Measurements from ENCODE around the gene GIPC2. TPM values are rescaled to one million over a fixed set of nuclear protein-coding genes. Genes with fewer than 3 reads are reported as not detected.
A peak's percentile ranks its signal among the peaks of the same experiment; 100 is the strongest.

GIPC2 gene
- total and polyA plus RNA-seq, 2 of the 4 experiments (the other 2 are of a cell fraction), result 0.07 to 0.18 TPM

- Histone ChIP-seq H3K56ac (ENCODE audit: extremely low read depth, insufficient read depth, low read length) (no peak overlapping the region), H2BK20ac (ENCODE audit: low read depth, low read length) (no peak overlapping the region), H3K36me3 (ENCODE audit: control insufficient read depth, insufficient read depth, low read length) (no peaks in the 10 kb centered on the region), H3K4me3 (ENCODE audit: insufficient read depth, low read depth, low read length) (no peak overlapping the region), H3K27ac (ENCODE audit: insufficient read depth, low read length) (no peak overlapping the region), H4K8ac (ENCODE audit: low read depth in 2 of 2, low read length in 2 of 2) (no peak overlapping the region), H2AFZ (replicated peaks; ENCODE audit: low read length, poor library complexity) (no peak overlapping the region), H3K79me1 (ENCODE audit: low read depth in 1 of 2, low read length in 2 of 2) (no peaks in the 10 kb centered on the region), H2BK15ac (ENCODE audit: low read depth, low read length) (no peak overlapping the region), H2AK9ac (replicated peaks; ENCODE audit: low read depth, low read length, poor library complexity) (no peak overlapping the region), H2AK5ac (ENCODE audit: low read depth, low read length) (no peak overlapping the region), H3K4me1 (ENCODE audit: control insufficient read depth, insufficient read depth, low read length) (no peaks in the 10 kb centered on the region), H4K20me1 (ENCODE audit: insufficient read depth, low read length) (no peaks in the 10 kb centered on the region), H3K9ac (ENCODE audit: low read depth, low read length) (no peak overlapping the region), H3K23ac (ENCODE audit: low read depth, low read length) (no peak overlapping the region), H2BK5ac (ENCODE audit: low read depth, low read length, poor library complexity, severe bottlenecking) (no peak overlapping the region), H3K9me3 (ENCODE audit: control insufficient read depth, insufficient read depth, low read length) (no peaks in the 10 kb centered on the region), H3K9me1 (ENCODE audit: insufficient read depth, low read length) (no peaks in the 10 kb centered on the region), H2BK120ac (ENCODE audit: low read depth, low read length) (no peak overlapping the region), H3K14ac (replicated peaks; ENCODE audit: low read depth, low read length) (no peak overlapping the region), H3K18ac (ENCODE audit: low read depth, low read length) (no peak overlapping the region), H3K4me2 (ENCODE audit: low read depth, low read length) (no peak overlapping the region), H3K4ac (ENCODE audit: low read depth, low read length) (no peak overlapping the region), H4K5ac (ENCODE audit: low read depth, low read length) (no peak overlapping the region), H4K91ac (ENCODE audit: insufficient read depth, low read depth, low read length) (no peak overlapping the region), H3K27me3 (ENCODE audit: control insufficient read depth, insufficient read depth, low read length) (no peaks in the 10 kb centered on the region)
- peak; percentile 83 for DNase-seq
- in situ Hi-C loops (cut with MboI; ENCODE audit: low sequenced_read_pairs) (no loop called here), intact Hi-C loops (cut with micrococcal nuclease) (no loop called here), dilution Hi-C loops (cut with HindIII; ENCODE audit: low sequenced_read_pairs, unreplicated experiment) (no loop called here)
- ChIA-PET CTCF (interaction anchor here (0.8 kb wide), 1 partner anchor 23 kb away, joined by 4 read pairs; no protein-coding TSS in a partner anchor), POLR2A (ENCODE audit: unreplicated experiment) (no interaction called here)
- peak; percentile 87 for ATAC-seq (ENCODE audit: low read depth)
- peak; percentile 77 for TF ChIP-seq FOS (IDR thresholded peaks at IDR 0.05; ENCODE audit: low read depth, low read length)
- peak; percentile 42; the same call in 1 of the 2 replicates for TF ChIP-seq CEBPB (IDR thresholded peaks at IDR 0.05; ENCODE audit: low read depth, low read length)
- TF ChIP-seq CHD1 (IDR thresholded peaks at IDR 0.05; ENCODE audit: low read depth, low read length), result no peak
- BruUV-seq (replicated peaks), result no TSS peak
These were observed 7.3 kb upstream of the GIPC2 start for GRCh38 chr1:78038491-78038939.

Data from IMR-90 (cell line).